ENCODE measurements around the gene PARP6. TPM values are rescaled to one million over a fixed set of nuclear protein-coding genes. Genes with fewer than 3 reads are reported as not detected.
"Not testable (repeated sequence)": the region's sequence is repeated elsewhere in the genome, so short reads cannot be mapped to it uniquely, and the experiment has no call there.

The PARP6 gene
- total RNA-seq, 1 donor from 2014 or later, result 72.4 TPM

DNA sequence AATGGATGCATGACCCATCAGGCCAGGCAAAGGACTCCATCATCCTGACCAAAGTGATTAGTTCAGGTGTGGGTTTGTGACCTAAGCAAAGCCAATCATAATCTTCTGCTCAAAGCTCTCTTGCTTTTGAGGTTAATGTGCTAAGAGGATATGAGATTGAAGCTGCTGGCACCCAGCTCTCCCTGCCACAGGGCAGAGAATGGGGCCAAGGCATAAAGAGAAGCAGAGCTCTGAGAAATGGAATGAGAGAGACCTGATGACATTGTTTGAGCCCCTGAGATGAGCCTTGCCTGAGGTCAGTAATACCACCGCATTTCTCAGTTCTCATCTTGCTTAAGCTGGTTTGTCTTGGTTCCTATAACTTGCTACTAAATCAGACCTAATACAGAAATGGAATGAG lies 6.4 kb upstream of the PARP6 start:
- Mint-ChIP-seq H3K27ac (ENCODE audit: unreplicated experiment) (no peak overlapping the region), H3K4me3 (ENCODE audit: unreplicated experiment) (no peak overlapping the region), H3K9me3 (ENCODE audit: low read depth) (no peaks in the 10 kb centered on the region), H3K27me3 (ENCODE audit: low read depth) (no peaks in the 10 kb centered on the region), H3K4me1 (ENCODE audit: low read depth) (no peaks in the 10 kb centered on the region), H3K36me3 (ENCODE audit: low read depth) (peaks cover 1% of the 10 kb centered on the region)
- DNase-seq (ENCODE audit: low spot score), result no peak
- TF ChIP-seq, protein P1, sequence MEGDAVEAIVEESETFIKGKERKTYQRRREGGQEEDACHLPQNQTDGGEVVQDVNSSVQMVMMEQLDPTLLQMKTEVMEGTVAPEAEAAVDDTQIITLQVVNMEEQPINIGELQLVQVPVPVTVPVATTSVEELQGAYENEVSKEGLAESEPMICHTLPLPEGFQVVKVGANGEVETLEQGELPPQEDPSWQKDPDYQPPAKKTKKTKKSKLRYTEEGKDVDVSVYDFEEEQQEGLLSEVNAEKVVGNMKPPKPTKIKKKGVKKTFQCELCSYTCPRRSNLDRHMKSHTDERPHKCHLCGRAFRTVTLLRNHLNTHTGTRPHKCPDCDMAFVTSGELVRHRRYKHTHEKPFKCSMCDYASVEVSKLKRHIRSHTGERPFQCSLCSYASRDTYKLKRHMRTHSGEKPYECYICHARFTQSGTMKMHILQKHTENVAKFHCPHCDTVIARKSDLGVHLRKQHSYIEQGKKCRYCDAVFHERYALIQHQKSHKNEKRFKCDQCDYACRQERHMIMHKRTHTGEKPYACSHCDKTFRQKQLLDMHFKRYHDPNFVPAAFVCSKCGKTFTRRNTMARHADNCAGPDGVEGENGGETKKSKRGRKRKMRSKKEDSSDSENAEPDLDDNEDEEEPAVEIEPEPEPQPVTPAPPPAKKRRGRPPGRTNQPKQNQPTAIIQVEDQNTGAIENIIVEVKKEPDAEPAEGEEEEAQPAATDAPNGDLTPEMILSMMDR (IDR thresholded peaks at IDR 0.05), result no peak

DNA sequence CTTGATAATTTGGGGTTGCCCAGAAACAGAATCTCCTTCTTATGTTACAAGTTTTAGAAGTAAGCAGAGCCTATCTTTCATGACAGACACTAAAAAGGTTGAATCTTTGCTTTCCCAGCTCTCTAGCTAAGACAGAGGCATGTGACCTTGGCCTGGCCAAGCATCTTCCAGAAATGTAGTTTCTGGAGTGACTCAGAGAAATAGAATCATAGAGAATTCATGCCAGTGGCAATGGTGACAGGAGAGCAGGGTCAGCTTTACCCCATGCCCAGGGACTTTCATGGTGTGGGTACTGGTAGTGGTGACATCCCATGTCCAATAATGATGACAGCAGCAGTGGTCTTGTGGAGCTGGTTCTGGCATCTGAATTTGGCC lies 4.0 kb upstream of the PARP6 start:
- DNase-seq (ENCODE audit: low spot score), result no peak
- Mint-ChIP-seq H3K27me3 (ENCODE audit: low read depth) (no peaks in the 10 kb centered on the region), H3K4me3 (ENCODE audit: unreplicated experiment) (no peak overlapping the region), H3K9me3 (ENCODE audit: low read depth) (no peaks in the 10 kb centered on the region), H3K4me1 (ENCODE audit: low read depth) (peaks cover 14% of the 10 kb centered on the region), H3K27ac (ENCODE audit: unreplicated experiment) (no peak overlapping the region), H3K36me3 (ENCODE audit: low read depth) (no peaks in the 10 kb centered on the region)
- TF ChIP-seq, protein P1 (IDR thresholded peaks at IDR 0.05), result no peak

DNA sequence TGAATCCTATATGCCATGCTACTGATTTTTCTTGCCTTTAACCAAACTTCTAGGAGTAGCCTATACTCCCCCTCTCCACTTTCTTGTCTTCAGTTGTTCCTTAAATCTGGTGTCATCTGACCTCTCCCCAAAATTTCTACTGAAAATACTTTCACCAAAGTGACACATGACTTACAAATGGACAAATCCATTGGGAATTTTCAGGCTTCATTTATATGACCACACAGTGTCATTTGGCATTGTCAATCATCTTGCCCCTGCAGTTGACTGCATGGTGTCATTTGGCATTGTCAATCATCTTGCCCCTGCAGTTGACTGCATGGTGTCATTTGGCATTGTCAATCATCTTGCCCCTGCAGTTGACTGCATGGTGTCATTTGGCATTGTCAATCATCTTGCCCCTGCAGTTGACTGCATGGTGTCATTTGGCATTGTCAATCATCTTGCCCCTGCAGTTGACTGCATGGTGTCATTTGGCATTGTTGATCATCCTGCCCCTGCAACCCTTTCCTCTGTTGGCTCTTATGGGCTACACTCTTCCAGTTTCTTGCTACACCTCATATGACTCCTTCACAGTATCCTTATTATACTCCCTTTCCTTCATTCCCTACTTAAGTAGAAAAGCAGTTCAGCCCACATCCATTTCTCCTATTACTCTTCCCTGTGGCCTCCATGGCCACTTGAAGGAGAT lies 3.4 kb upstream of the PARP6 start:
- peaks cover 20% of the 10 kb centered on the region for H3K4me1 Mint-ChIP-seq (ENCODE audit: low read depth)
- H3K27me3 Mint-ChIP-seq (ENCODE audit: low read depth); H3K4me3 Mint-ChIP-seq (ENCODE audit: unreplicated experiment); H3K9me3 Mint-ChIP-seq (ENCODE audit: low read depth); H3K36me3 Mint-ChIP-seq (ENCODE audit: low read depth); DNase-seq (ENCODE audit: low spot score); H3K27ac Mint-ChIP-seq (ENCODE audit: unreplicated experiment): not testable (repeated sequence)

DNA sequence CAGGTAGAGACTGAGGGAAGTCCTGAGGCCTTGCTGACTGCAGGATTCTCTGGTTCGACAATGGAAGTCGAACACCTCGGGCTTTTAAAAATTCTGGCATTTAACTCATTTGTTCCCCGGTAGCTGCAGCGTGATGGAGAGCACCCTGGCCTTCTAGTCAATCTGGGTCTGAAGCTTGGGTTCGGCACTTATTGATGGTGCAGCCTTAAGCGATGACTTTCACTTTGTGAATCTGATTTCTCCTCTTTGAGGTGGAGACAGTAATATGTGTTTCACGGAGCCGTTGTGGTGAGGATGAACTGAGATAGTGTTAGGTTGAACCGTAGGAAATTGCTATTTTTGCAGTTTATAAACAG lies 621 bp upstream of the PARP6 start:
- H3K9me3 Mint-ChIP-seq (ENCODE audit: low read depth), result no peaks in the 10 kb centered on the region
- peak overlapping the region; percentile 73 for H3K27ac Mint-ChIP-seq (ENCODE audit: unreplicated experiment)
- H3K36me3 Mint-ChIP-seq (ENCODE audit: low read depth), result peaks cover 9% of the 10 kb centered on the region

GRCh38 chr15:72271895-72272212 lies 500 bp downstream of the PARP6 start:
- H3K27ac Mint-ChIP-seq (ENCODE audit: unreplicated experiment), result peak overlapping the region; percentile 85
- H3K9me3 Mint-ChIP-seq (ENCODE audit: low read depth), result no peaks in the 10 kb centered on the region
- H3K27me3 Mint-ChIP-seq (ENCODE audit: low read depth), result no peaks in the 10 kb centered on the region
- TF ChIP-seq, protein P1 (IDR thresholded peaks at IDR 0.05), result no peak
- H3K4me1 Mint-ChIP-seq (ENCODE audit: low read depth), result peaks cover 30% of the 10 kb centered on the region
- H3K4me3 Mint-ChIP-seq (ENCODE audit: unreplicated experiment), result peak overlapping the region; percentile 89
- H3K36me3 Mint-ChIP-seq (ENCODE audit: low read depth), result peaks cover 12% of the 10 kb centered on the region
- DNase-seq (ENCODE audit: low spot score), result no peak

More for the DNA sequence above, 621 bp upstream of the PARP6 start:
- DNase-seq (ENCODE audit: low spot score), result no peak
- Mint-ChIP-seq H3K4me3 (ENCODE audit: unreplicated experiment) (peak overlapping the region; percentile 74), H3K4me1 (ENCODE audit: low read depth) (peaks cover 30% of the 10 kb centered on the region), H3K27me3 (ENCODE audit: low read depth) (no peaks in the 10 kb centered on the region)
- TF ChIP-seq, protein P1 (IDR thresholded peaks at IDR 0.05), result peak; percentile 61

DNA sequence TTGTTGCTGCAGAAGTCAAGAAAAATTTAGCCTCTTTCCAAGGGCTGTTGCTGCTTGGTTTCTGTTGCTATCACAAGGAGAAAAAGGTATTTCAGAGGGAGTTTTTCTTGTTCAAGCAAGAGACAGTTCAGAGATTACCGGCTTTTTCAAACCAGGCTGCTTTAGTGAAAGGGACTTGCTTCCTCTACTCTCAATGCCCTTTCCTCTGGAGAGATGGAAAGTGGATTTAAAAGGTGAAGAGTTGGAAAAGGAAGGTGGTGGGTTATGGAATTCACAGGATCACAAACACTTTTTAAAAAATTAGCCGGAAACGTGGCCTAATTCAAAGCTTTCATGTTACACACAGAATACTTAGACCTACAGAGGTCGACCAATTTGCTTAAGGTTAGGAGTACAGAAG lies 1.1 kb downstream of the PARP6 start:
- peak overlapping the region; percentile 89 for H3K4me3 Mint-ChIP-seq (ENCODE audit: unreplicated experiment)
- peaks cover 30% of the 10 kb centered on the region for H3K4me1 Mint-ChIP-seq (ENCODE audit: low read depth)
- TF ChIP-seq, protein P1 (IDR thresholded peaks at IDR 0.05), result no peak
- no peak overlapping the region for H3K27ac Mint-ChIP-seq (ENCODE audit: unreplicated experiment)
- no peak for DNase-seq (ENCODE audit: low spot score)
- H3K9me3 Mint-ChIP-seq (ENCODE audit: low read depth), result no peaks in the 10 kb centered on the region
- peaks cover 15% of the 10 kb centered on the region for H3K36me3 Mint-ChIP-seq (ENCODE audit: low read depth)
- H3K27me3 Mint-ChIP-seq (ENCODE audit: low read depth), result no peaks in the 10 kb centered on the region
